ENCODE measurements around the gene TAF15.
A peak's percentile ranks its signal among the peaks of the same experiment; 100 is the strongest.

TAF15 gene

DNA sequence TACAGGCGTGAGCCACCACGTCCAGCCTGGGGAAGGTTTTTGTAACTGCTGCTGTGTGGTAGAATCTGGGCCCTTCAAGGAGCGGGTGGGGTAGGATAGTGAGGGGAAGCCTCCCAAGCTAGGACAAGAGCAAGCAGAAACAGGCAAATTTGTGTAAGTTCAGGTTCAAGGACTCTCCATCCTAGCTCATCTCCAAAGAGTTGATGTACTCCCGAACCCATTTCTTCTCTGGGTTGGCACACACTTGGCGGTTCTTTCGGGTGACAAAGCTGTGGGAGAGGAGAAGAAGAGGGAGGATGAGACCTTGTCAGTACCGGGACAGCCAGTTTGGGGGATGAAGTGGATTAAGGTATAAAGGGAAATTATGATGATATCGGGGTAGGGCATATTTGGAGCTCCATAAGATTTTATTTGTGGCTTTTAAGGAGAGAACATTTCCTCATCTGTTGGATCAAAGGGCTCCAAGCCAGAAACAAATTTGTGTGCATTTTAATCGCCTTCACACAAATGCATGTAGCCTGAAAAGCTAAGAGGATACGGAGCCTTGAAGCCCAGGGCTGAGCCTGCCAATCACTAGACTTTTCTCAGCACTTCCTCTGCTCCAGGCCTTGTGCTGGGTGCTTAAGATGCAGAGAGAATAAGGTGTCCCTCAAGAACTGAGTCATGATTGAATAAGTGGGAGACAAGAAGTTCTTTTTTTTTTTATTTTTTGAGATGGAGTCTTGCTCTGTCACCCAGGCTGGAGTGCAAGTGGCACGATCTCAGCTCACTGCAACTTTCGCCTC is 63.1 kb downstream of the TAF15 start:
- no peak for DNase-seq (ENCODE audit: low spot score)

DNA sequence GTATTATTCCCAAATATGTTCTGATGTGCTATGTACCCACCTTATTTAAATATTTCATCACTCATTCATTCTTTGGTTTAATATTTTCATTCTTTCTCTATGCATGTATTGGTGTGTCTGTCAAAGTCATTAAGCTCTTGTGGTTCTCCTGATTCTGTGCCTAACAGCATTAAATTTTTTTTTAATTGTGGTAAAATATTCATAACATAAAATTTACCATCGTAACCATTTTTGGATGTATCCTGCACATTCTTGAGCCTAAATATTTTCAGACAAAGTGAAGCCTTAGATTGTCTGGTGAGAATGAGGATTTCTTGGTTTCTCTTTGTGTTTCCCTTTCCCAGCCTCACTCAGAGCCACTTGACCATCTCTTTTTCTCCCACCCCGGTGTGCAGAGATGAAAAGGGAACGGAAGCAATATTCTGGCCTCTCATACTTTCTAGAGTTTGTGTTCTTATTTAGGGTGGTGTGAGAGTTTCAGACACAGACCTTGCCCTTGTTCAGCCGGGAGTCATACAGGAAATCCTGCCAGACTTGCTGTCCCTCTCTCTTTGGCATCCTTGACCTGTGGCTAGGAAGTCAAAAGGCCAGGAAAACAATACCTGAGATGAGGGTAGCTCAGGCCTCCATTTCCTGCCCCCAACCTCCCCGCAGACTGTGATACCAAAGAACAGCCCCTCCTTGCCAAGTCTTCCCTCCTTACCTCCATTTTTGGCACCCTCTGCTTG is 66.0 kb downstream of the TAF15 start:
- DNase-seq (ENCODE audit: low spot score), result no peak

DNA sequence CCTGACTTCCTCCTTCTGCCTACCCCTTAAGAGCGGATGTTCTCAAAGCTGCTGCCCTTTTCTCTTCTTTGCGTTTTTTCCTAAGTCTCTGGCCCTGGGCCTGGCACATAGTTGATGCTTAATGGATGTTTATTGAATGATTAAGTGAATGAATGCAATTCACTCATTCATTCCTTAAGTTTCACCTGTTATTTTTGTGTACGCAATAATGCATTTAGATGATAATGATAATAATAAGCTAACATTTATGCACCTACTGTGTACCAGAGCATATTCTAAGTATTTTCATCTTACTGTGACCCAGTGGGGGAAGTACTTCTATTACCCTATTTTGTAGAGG is 66.5 kb downstream of the TAF15 start:
- DNase-seq (ENCODE audit: low spot score), result no peak

DNA sequence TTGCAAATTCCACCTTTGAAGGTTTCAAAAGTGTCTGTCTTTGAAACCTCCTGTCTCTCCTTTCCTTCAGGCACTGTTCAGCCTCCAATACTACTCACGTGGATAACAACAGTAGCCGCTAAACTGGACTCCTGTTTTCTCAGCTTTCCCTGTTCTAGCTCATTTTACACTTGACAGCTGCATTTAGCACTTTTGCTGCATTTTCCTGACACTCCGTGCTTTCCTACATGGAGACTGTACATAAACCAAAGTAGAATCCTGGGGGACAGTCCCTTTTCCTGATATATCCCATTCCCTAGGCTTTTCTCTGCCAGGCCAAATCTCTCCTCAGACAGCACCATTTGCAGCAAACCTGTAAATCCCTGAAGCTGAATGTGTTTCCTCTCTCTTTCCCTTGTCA is 67.2 kb downstream of the TAF15 start:
- DNase-seq (ENCODE audit: low spot score), result no peak

DNA sequence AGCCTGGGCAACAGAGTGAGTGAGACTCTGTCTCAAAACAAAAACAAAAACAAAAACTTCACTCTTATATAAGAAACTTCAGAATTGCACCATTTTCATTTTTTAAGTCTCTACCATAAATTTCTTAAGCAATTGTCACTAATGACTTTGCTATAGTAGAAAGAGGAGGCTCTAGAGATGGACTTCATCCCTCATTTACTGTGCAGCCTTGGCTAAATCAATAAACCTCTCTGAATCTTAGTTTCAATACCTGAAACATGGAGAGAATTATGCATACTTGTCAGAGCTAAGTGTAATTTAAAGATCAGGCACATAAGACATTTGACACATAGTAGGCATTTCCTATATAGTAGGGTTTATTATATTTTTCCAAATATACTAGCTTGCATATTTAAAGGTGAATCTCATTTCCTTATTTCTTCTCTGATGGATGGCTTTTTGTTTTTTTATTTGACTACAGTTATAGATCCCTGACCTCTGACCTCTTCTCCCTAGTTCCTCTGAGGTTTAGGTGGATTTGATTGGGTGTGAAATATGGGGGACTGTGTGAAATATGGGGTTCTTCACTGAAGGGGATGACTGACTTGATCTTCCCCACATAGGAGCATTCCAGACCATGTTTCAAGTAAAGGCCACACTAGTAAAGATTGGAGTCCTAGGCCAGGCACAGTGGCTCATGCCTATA is 68.2 kb downstream of the TAF15 start:
- no peak for DNase-seq (ENCODE audit: low spot score)

DNA sequence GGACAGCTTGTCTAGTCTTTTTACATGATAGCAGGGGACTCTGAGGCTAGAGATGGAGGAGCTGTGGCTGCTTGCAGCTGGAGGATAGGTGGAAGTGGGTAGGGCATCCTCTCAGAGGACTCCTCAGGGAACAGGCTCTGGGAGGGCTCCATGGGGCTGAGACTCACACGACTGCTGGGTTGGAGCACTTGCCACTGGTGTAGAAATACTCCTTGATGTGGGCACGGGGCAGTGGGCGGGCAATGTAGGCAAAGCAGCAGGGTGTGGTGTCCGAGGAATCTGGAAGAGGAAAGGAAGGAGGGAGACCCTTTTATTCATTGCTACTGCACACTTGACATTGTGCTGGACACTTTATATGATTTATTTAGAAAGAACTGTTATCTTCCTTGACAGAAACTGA is 69.1 kb downstream of the TAF15 start:
- no peak for DNase-seq (ENCODE audit: low spot score)

- peak; percentile 38 for DNase-seq (ENCODE audit: low spot score)
These were observed 70.7 kb downstream of the TAF15 start, which contains the start of gene CCL5 for GRCh38 chr17:35879773-35880654. TSS of gene CCL5 (minus strand) at chr17:35880360.

DNA sequence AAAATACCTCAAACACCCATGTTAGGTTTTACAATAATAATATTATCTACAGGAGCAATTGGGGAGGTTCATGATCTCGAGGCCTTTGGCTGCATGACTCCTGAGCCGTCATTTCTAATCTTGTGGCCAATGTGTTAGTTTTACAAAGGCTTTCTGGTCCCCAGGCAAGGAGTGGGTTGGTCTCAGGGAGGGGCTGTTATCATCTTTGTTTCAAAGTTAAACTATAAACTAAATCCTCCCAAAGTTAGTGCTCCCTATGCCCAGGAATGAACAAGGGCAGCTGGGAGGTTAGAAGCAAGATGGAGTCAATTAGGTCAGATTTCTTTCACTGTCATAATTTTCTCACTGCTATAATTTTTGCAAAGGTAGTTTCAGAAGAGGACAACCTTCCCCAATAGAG is 80.0 kb downstream of the TAF15 start:
- DNase-seq (ENCODE audit: low spot score), result no peak

DNA sequence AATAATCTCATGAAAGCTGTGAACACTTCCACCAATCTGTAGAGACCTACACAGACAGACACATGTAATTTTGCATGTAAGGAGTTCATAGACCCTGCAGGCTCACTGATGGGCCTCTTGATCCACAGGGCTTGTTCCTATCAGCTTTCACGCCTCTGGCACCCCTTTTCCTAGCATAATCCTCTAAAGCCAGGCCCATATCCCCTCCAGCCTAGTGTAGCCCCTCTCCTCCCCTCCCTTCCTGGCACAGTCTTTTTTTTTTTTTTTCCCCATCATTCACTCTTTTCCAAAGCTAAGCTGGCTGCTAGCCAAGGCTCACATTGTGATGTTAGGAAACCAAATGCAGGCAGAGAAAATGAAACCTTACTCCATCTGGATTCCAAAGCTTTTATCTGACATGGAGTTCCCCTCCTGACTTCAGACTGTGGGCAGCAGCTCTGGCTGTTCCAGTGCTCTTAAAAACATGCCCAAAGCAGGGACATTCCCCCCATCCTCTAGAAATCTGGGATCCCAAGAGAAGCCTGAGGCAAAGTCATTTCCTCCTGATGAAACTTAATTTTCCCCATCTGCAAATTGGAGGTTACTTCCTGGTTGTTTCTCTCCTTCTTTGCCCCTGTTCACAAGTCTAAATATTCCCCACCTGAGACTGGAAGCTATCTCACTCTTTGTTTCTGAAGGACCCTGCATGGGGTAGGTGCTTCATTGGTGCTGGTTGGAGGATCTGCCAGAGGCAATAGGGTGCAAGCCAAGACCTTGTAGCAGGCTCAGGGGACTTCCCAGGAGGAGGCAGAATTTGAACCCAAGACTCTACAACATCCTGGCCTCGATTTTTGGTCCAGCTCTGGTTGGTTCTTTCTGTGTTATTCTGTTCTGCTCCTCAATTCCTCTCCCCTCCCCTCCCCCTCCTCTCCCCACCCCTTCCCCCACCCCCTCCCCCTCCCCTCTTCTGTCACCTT is 80.8 kb downstream of the TAF15 start:
- DNase-seq (ENCODE audit: low spot score), result peak; percentile 58

DNA sequence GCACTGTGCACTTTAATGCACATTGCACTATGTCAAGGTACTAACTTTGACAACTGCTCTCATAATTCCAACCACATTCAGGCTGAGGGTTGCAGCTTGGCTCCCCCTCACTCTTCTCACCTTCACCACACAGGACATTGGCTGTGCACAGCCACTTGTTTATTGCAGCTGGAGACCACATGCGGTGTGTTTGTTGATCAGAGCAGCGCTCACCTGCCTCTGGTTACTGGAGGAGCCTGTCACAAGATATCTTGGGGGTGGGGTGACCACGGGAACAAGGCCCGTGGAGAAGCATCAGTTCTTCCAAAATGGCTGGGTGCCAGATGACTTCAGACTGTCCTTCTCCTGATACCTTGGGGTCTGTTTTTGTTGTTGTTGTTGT is 81.5 kb downstream of the TAF15 start:
- no peak for DNase-seq (ENCODE audit: low spot score)

GRCh38 chr17:35891269-35891668 is 82.0 kb downstream of the TAF15 start:
- no peak for DNase-seq (ENCODE audit: low spot score)

DNA sequence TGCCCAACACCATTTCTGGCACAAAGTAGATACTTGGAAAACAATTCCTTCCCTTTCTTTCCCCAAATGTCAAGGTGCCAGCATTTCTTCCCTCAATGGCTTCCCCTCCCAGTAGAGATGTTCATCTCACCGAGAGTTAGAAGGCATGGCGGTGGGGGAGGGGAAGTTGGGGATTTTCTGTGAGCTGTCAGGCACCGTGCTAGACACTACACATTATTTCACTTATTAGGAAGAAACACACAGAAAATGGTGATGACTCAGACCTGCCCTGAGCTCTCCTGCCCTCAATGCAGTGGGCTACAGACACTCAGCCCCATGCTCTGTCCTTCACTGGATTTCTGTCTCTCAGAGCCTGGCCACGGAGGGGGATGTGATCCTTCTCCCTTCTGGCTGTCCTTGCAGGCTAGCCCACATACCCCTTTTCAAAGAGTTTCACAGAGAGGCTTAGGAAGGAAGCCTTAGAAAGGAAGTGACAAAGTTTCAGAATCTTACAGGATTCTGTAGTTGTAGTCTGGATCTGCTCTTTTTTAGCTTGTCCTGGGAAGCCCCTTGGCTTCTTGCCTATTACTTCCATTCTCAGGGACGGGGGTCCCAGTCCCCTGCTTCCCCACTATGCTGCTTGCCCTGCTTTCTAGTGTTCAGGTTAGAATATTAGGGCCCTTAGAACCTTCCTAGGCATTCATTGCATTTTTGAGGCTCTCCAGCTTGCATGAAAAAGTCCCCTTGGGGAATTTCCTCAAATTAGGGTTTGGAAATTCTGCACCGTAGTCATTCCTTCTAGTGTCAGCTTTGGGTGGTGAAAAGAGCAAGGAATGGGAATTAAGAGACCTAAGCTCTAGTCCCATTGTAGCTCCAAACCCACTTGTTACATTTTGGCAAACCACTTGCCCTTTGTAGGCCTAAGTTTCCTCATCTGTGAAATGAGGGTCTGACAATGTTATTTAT is 83.1 kb downstream of the TAF15 start:
- DNase-seq (ENCODE audit: low spot score), result peak; percentile 58

GRCh38 chr17:35893751-35894150 is 84.5 kb downstream of the TAF15 start:
- DNase-seq (ENCODE audit: low spot score), result peak; percentile 49

- DNase-seq (ENCODE audit: low spot score), result no peak
These were observed 84.9 kb downstream of the TAF15 start for GRCh38 chr17:35894206-35894605.

- DNase-seq (ENCODE audit: low spot score), result no peak
These were observed 86.6 kb downstream of the TAF15 start for GRCh38 chr17:35895636-35896587.
